ENCODE measurements around the gene GPR162. TPM values are rescaled to one million over a fixed set of nuclear protein-coding genes. Genes with fewer than 3 reads are reported as not detected.

GPR162 gene
- polyA plus RNA-seq, 2 of the 4 experiments (the other 2 are of a cell fraction) = 1.7 to 1.8 TPM

DNA sequence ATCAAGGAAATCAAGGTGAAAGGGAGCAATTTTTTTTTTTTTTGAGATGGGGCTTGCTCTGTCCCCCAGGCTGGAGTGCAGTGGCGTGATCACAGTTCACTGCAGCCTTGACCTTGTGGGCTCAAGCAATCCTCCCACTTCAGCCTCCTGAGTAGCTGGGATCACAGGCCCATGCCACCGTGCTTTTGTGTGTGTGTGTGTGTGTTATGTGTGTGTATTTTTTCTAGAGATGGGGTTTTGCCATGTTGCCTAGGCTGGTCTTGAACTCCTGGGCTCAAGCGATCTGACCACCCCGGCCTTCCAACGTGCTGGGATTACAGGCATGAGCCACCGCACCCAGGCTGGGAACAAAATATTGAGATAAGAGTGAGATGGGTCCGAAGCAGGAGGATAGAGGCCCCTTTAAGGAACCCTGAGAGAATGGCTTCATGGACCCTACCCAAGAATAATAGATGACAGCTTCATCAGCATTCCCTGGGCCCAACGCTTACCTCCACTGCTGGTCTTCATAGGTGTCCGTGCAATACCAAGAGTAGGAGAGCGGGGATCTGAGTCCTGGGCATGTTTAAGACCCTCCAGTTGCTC, 28.4 kb downstream of the GPR162 start:
- DNase-seq (ENCODE audit: low read depth in 1 of 2, low spot score in 1 of 2) (no peak), ATAC-seq (no peak), FAIRE-seq (no peak)
- Histone ChIP-seq H3K4me2 (peak overlapping the region; percentile 70), H3K4me3 (peak overlapping the region; percentile 50), H3K27ac (peak overlapping the region in 1 of 2 experiments; percentile 89; a peak in 4 of 6 replicates), H3K9me3 (no peaks in the 10 kb centered on the region), H3K4me1 (peaks cover 23% of the 10 kb centered on the region)
- TF ChIP-seq HEYL (CRISPR knock-in tag; IDR thresholded peaks at IDR 0.05) (no peak), KDM5A (IDR thresholded peaks at IDR 0.05) (no peak), CHD4 (IDR thresholded peaks at IDR 0.05; ENCODE audit: borderline replicate concordance) (no peak)
- ChIA-PET CTCF (interaction anchor here (1.2 to 10.1 kb wide), 3 partner anchors 12 to 72 kb away, joined by 3 to 117 read pairs (median 4); no protein-coding TSS in a partner anchor), POLR2A (no interaction called here)
- 67% methylated on average over 10 of the region's 10 CpGs for WGBS (ENCODE audit: missing lambda C conversion rate)

- no peak for DNase-seq (ENCODE audit: low read depth in 1 of 2, low spot score in 1 of 2)
- ChIA-PET POLR2A (interaction anchor here (1.1 to 3.1 kb wide), 16 partner anchors 8 to 317 kb away, joined by 4 to 74 read pairs (median 10); partner anchors contain the start of genes C12orf57, GAPDH, MLF2 and PTMS), CTCF (interaction anchor here (1.2 to 10.1 kb wide), 8 partner anchors 15 to 97 kb away, joined by 3 to 117 read pairs (median 8); partner anchors contain the start of genes C12orf57, MLF2, PTMS and RNU7-1)
- Histone ChIP-seq H3K9me3 (no peaks in the 10 kb centered on the region), H3K4me3 (peak overlapping the region; percentile 50), H3K4me1 (peaks cover 23% of the 10 kb centered on the region), H3K4me2 (peak overlapping the region; percentile 70), H3K27ac (peak overlapping the region; percentile 67 to 89; a peak in 5 of 6 replicates)
- ATAC-seq = no peak
- 27% methylated on average over 15 of the region's 16 CpGs for WGBS (ENCODE audit: missing lambda C conversion rate)
- FAIRE-seq = no peak
- TF ChIP-seq MAZ (IDR thresholded peaks at IDR 0.05; ENCODE audit: borderline replicate concordance, low read depth, low read length) (no peak), KDM5A (IDR thresholded peaks at IDR 0.05) (peak; percentile 83; the same call in 1 of the 2 replicates)
Measured at GRCh38 chr12:6850796-6851152, 29.2 kb downstream of the GPR162 start.

DNA sequence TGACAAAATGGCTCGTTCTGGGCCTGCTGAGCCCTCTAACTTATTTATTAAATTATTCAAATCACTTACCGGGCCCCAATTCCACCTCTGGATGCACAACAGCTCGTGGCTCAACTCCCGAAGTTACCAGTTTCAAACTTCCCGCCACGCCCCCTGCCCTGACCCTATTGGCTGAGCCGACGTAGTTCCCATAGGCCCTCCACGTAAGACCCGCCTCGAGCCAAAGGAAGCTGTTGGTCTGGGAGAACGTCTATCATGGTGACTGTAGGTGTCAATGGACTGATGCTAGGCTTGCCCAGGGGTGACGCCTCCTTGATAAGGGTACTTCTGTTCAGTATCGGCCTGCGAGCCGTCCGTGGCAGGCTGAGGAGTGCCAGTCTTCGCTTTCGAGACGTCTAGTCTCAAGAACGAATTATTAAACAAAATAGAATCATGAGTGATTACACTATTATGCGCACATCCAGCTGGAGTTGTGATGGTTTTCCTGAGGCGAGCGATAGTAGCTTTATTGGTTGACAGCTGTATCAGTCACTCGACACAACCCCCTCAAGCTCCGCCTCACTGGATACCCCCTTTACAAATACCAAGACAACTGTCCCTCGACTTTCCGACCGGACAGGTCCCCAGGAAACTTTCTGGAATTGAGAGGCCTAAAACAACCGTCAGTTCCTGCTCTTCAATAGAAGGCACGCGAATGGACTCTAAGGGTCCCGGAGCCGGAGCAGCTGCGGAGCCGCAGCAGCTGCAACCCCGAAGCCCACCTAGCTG, 29.7 kb downstream of the GPR162 start, which contains the start of gene CDCA3:
Gene CDCA3 (minus strand): TSS at position 134 of the 768 bp plus-strand sequence. CDS start 334 bp downstream, outside the sequence.
- Histone ChIP-seq H3K9me3 (no peaks in the 10 kb centered on the region), H3K4me1 (peaks cover 23% of the 10 kb centered on the region), H3K27ac (peak within 1 kb of the TSS; percentile 87 to 89), H3K4me3 (peak within 1 kb of the TSS; percentile 50), H3K4me2 (peak within 1 kb of the TSS; percentile 70)
- ChIA-PET CTCF (interaction anchor here (0.6 to 10.1 kb wide), 12 partner anchors 14 to 111 kb away, joined by 3 to 117 read pairs (median 6); partner anchors contain the start of genes C12orf57, MLF2, PTMS and RNU7-1), POLR2A (interaction anchor here (0.6 to 3.1 kb wide), 19 partner anchors 9 to 317 kb away, joined by 3 to 74 read pairs (median 10); partner anchors contain the start of genes C12orf57, COPS7A, GAPDH and GPR162)
- FAIRE-seq (peak; percentile 77), DNase-seq (ENCODE audit: low read depth in 1 of 2, low spot score in 1 of 2) (peak; percentile 99 to 100), ATAC-seq (peak; percentile 83 to 85)
- WGBS (ENCODE audit: missing lambda C conversion rate) = 2% methylated on average over 37 of the region's 37 CpGs
- TF ChIP-seq CHD4 (IDR thresholded peaks at IDR 0.05; ENCODE audit: borderline replicate concordance) = no peak
- TF ChIP-seq JUN (IDR thresholded peaks at IDR 0.05) = peak in 1 of 2 experiments; percentile 29; a peak in 1 of 5 replicates
- no peak for TF ChIP-seq NR3C1 (IDR thresholded peaks at IDR 0.05)
- TF ChIP-seq ZSCAN20 (CRISPR knock-in tag; IDR thresholded peaks at IDR 0.05) = no peak
- TF ChIP-seq HDAC2 (IDR thresholded peaks at IDR 0.05) = 0 out of 2 replicates have a peak, but pooled peaks have one; percentile 63
- TF ChIP-seq, protein P1, sequence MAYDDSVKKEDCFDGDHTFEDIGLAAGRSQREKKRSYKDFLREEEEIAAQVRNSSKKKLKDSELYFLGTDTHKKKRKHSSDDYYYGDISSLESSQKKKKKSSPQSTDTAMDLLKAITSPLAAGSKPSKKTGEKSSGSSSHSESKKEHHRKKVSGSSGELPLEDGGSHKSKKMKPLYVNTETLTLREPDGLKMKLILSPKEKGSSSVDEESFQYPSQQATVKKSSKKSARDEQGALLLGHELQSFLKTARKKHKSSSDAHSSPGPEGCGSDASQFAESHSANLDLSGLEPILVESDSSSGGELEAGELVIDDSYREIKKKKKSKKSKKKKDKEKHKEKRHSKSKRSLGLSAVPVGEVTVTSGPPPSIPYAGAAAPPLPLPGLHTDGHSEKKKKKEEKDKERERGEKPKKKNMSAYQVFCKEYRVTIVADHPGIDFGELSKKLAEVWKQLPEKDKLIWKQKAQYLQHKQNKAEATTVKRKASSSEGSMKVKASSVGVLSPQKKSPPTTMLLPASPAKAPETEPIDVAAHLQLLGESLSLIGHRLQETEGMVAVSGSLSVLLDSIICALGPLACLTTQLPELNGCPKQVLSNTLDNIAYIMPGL (CRISPR knock-in tag; IDR thresholded peaks at IDR 0.05; ENCODE audit: borderline replicate concordance) = no peak
- TF ChIP-seq ZNF302 (CRISPR knock-in tag; IDR thresholded peaks at IDR 0.05) = no peak
- TF ChIP-seq FOXS1 (CRISPR knock-in tag; IDR thresholded peaks at IDR 0.05) = no peak
- TF ChIP-seq HOXA7 (CRISPR knock-in tag; IDR thresholded peaks at IDR 0.05) = no peak
- no peak for TF ChIP-seq NPAS2 (CRISPR knock-in tag; IDR thresholded peaks at IDR 0.05; ENCODE audit: borderline replicate concordance)
- TF ChIP-seq, protein P2, sequence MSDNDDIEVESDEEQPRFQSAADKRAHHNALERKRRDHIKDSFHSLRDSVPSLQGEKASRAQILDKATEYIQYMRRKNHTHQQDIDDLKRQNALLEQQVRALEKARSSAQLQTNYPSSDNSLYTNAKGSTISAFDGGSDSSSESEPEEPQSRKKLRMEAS (IDR thresholded peaks at IDR 0.05) = peak; percentile 90
- no peak for TF ChIP-seq ZFP36 (IDR thresholded peaks at IDR 0.05; ENCODE audit: borderline replicate concordance, partially characterized antibody)
- no peak for TF ChIP-seq RARB (CRISPR knock-in tag; IDR thresholded peaks at IDR 0.05)
- peak; percentile 70; the same call in 1 of the 2 replicates for TF ChIP-seq PHF8 (IDR thresholded peaks at IDR 0.05; ENCODE audit: borderline replicate concordance, low read depth)
- TF ChIP-seq EHMT2 (IDR thresholded peaks at IDR 0.05; ENCODE audit: low read depth) = no peak
- TF ChIP-seq, protein P3, sequence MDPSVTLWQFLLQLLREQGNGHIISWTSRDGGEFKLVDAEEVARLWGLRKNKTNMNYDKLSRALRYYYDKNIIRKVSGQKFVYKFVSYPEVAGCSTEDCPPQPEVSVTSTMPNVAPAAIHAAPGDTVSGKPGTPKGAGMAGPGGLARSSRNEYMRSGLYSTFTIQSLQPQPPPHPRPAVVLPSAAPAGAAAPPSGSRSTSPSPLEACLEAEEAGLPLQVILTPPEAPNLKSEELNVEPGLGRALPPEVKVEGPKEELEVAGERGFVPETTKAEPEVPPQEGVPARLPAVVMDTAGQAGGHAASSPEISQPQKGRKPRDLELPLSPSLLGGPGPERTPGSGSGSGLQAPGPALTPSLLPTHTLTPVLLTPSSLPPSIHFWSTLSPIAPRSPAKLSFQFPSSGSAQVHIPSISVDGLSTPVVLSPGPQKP (IDR thresholded peaks at IDR 0.05; ENCODE audit: low read depth, low read length) = no peak
- TF ChIP-seq, protein P4, sequence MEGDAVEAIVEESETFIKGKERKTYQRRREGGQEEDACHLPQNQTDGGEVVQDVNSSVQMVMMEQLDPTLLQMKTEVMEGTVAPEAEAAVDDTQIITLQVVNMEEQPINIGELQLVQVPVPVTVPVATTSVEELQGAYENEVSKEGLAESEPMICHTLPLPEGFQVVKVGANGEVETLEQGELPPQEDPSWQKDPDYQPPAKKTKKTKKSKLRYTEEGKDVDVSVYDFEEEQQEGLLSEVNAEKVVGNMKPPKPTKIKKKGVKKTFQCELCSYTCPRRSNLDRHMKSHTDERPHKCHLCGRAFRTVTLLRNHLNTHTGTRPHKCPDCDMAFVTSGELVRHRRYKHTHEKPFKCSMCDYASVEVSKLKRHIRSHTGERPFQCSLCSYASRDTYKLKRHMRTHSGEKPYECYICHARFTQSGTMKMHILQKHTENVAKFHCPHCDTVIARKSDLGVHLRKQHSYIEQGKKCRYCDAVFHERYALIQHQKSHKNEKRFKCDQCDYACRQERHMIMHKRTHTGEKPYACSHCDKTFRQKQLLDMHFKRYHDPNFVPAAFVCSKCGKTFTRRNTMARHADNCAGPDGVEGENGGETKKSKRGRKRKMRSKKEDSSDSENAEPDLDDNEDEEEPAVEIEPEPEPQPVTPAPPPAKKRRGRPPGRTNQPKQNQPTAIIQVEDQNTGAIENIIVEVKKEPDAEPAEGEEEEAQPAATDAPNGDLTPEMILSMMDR (IDR thresholded peaks at IDR 0.05) = no peak
- TF ChIP-seq, protein P5, sequence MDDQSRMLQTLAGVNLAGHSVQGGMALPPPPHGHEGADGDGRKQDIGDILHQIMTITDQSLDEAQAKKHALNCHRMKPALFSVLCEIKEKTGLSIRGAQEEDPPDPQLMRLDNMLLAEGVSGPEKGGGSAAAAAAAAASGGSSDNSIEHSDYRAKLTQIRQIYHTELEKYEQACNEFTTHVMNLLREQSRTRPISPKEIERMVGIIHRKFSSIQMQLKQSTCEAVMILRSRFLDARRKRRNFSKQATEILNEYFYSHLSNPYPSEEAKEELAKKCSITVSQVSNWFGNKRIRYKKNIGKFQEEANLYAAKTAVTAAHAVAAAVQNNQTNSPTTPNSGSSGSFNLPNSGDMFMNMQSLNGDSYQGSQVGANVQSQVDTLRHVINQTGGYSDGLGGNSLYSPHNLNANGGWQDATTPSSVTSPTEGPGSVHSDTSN (IDR thresholded peaks at IDR 0.05) = peak; percentile 96
- TF ChIP-seq FOSB (CRISPR knock-in tag; IDR thresholded peaks at IDR 0.05) = no peak
- TF ChIP-seq CEBPB (IDR thresholded peaks at IDR 0.05) = no peak
- no peak for TF ChIP-seq SREBF2 (IDR thresholded peaks at IDR 0.05)
- no peak for TF ChIP-seq ZC3H11A (IDR thresholded peaks at IDR 0.05)
